Endothelial cell of umbilical vein (primary cell): ENCODE results near the gene HCN2. TPM values are rescaled to one million over a fixed set of nuclear protein-coding genes. Genes with fewer than 3 reads are reported as not detected.

Source experiments
- BruUV-seq: library from RNA; stranded (reverse); fragments of 400-500 nt; replicated peaks from 2 replicates; lab custom pipeline; 2021; lab: Mats Ljungman, UMichigan
- CTCF ChIA-PET: fragments of 300-600, 350-600 bp; sonication (Branson Sonifier 250); formaldehyde crosslinking; loops from one replicate; lab custom pipeline; 2021; ENCODE audit warnings: antibody characterized with exemption, inconsistent platforms; lab: Charles Lee
- POLR2A ChIA-PET: fragments of 300-600, 350-600 bp; sonication (Branson Sonifier 250); formaldehyde crosslinking; loops from one replicate; lab custom pipeline; 2021; ENCODE audit warnings: antibody characterized with exemption, inconsistent platforms; lab: Charles Lee
- DNase-seq: peaks from one replicate; pipeline ENCODE4 v3.0.0-alpha.2; 2011; ENCODE audit warnings: low read depth, low spot score
- FAIRE-seq: peaks from 2 replicates; lab custom pipeline; 2011; peaks lifted over from hg19 to GRCh38; lab: Jason Lieb, UNC
- H2AFZ ChIP-seq: 2 replicates; pipeline ENCODE4 v1.6.0; 2012; ENCODE audit warnings: low read depth, low read length, control low read depth, inconsistent platforms
- H3K27ac ChIP-seq: 2 replicates; pipeline ENCODE4 v1.5.1; 2011; ENCODE audit warnings: low read depth, mild to moderate bottlenecking, control low read depth, low read length, moderate library complexity; ENCODE audit not compliant: insufficient read depth
- H3K27me3 ChIP-seq, 2 experiments: 2 replicates each; pipeline versions ENCODE4 v1.6.0 to v1.6.1; 2011; ENCODE audit warnings: low read length in 2 of 2, mixed read lengths in 1 of 2; ENCODE audit not compliant: control insufficient read depth in 2 of 2, insufficient read depth in 2 of 2
- H3K36me3 ChIP-seq, 2 experiments: 2 replicates in 1 of 2; 3 replicates in 1 of 2; pipeline ENCODE4 v1.5.1; 2011; ENCODE audit warnings: low read length in 2 of 2, mild to moderate bottlenecking in 1 of 2, moderate library complexity in 1 of 2; ENCODE audit not compliant: control insufficient read depth in 2 of 2, insufficient read depth in 2 of 2; ENCODE audit errors: extremely low read depth in 1 of 2
- H3K4me1 ChIP-seq: 3 replicates; pipeline ENCODE4 v1.5.1; 2011; ENCODE audit warnings: mild to moderate bottlenecking, low read length; ENCODE audit not compliant: control insufficient read depth, insufficient read depth; ENCODE audit errors: extremely low read depth
- H3K4me2 ChIP-seq: 2 replicates; pipeline ENCODE4 v1.6.1; 2011; ENCODE audit warnings: low read length, control low read depth, mixed read lengths; ENCODE audit not compliant: insufficient read depth
- H3K4me3 ChIP-seq, 3 experiments: fragments of 200-600 bp in 1 of 3; sonication (generic), shearing (Covaris generic) in 1 of 3; replicated peaks in 1 of 3; 2 replicates each; pipeline ENCODE4 v1.5.1; 2011 to 2016; ENCODE audit warnings: control low read depth in 3 of 3, low read length in 3 of 3, mild to moderate bottlenecking in 2 of 3, inconsistent platforms in 1 of 3, low read depth in 1 of 3, moderate library complexity in 1 of 3; ENCODE audit not compliant: insufficient read depth in 1 of 3
- H3K79me2 ChIP-seq: 2 replicates; pipeline ENCODE4 v1.6.0; 2012; ENCODE audit warnings: low read length, inconsistent platforms; ENCODE audit not compliant: control insufficient read depth, insufficient read depth
- H3K9ac ChIP-seq: replicated peaks from 2 replicates; pipeline ENCODE3; 2011; ENCODE audit warnings: low read length, control low read depth; ENCODE audit not compliant: insufficient read depth; ENCODE audit errors: extremely low read depth
- H3K9me1 ChIP-seq: replicated peaks from 3 replicates; pipeline ENCODE4 v1.6.0; 2011; ENCODE audit warnings: mild to moderate bottlenecking, low read length; ENCODE audit not compliant: control insufficient read depth, insufficient read depth; ENCODE audit errors: extremely low read depth
- H3K9me3 ChIP-seq: replicated peaks from 2 replicates; pipeline ENCODE4 v1.5.1; 2012; ENCODE audit warnings: low read length, inconsistent platforms; ENCODE audit not compliant: control insufficient read depth, insufficient read depth
- H4K20me1 ChIP-seq: replicated peaks from 2 replicates; pipeline ENCODE3; 2011; ENCODE audit warnings: mild to moderate bottlenecking, low read length; ENCODE audit not compliant: control insufficient read depth, insufficient read depth; ENCODE audit errors: extremely low read depth
- EZH2 ChIP-seq: IDR thresholded peaks from 2 replicates; pipeline ENCODE4 v1.6.1; 2012; ENCODE audit warnings: borderline replicate concordance, low read depth, mild to moderate bottlenecking, moderate library complexity, low read length, inconsistent platforms; ENCODE audit not compliant: severe bottlenecking
- JUN ChIP-seq: IDR thresholded peaks from 2 replicates; pipeline ENCODE4 v1.6.1; 2011; ENCODE audit warnings: borderline replicate concordance, low read depth; ENCODE audit not compliant: insufficient read length, insufficient read depth
- MYC ChIP-seq: IDR thresholded peaks from one replicate; pipeline ENCODE4 v1.6.1; 2011; ENCODE audit warnings: mild to moderate bottlenecking, low read depth, low read length
- POLR2A ChIP-seq: IDR thresholded peaks from 2 replicates; pipeline ENCODE4 v1.6.1; 2012; ENCODE audit warnings: low read depth, mild to moderate bottlenecking, control low read depth, low read length
- dilution Hi-C: fragments of 300-500 bp; cut with MboI; formaldehyde crosslinking; loops from one replicate; pipeline ENCODE4 v1.15.0; 2019; ENCODE audit warnings: low sequenced_read_pairs; ENCODE audit not compliant: extremely low pct_ligation_motif_present
- intact Hi-C: fragments of 100-400 bp; cut with micrococcal nuclease; formaldehyde crosslinking; loops from one replicate; pipeline ENCODE4 v1.10.0; 2022
- polyA plus RNA-seq, 4 experiments: library from polyadenylated mRNA; depleted of rRNA in 3 of 4; stranded (reverse) in 3 of 4; unstranded in 1 of 4; fragments of >200 nt; gene quantifications; 2 replicates each; pipeline versions ENCODE4 v1.2.1 to v1.2.3, GENCODE V29; 2011 to 2012; ENCODE audit warnings: missing spikeins in 1 of 4
- total RNA-seq: library from RNA; stranded (reverse); gene quantifications from 2 replicates; pipeline ENCODE4 v1.2.3, GENCODE V29; 2021

The HCN2 gene
- total and polyA plus RNA-seq, 2 donors (not counting 3 experiments of a cell fraction or from before 2014, with no cell fraction given): 0.18 to 0.53 TPM

GRCh38 chr19:588741-589692 is 664 bp upstream of the HCN2 start:
- no peaks in the 10 kb centered on the region for H4K20me1 ChIP-seq
- H3K4me2 ChIP-seq: no peak overlapping the region
- H3K4me3 ChIP-seq: no peak overlapping the region
- no peak overlapping the region for H3K9ac ChIP-seq
- intact Hi-C loops: loop anchor here (2.0 kb wide), 2 partner anchors 16 to 44 kb away; partner anchors contain the start of genes BSG and POLRMT
- no peaks in the 10 kb centered on the region for H3K79me2 ChIP-seq
- no peak for FAIRE-seq
- no peaks in the 10 kb centered on the region for H3K36me3 ChIP-seq
- DNase-seq: no peak
- dilution Hi-C loops: no loop called here
- no peak overlapping the region for H3K27ac ChIP-seq
- TF ChIP-seq EZH2 (peak; percentile 45), POLR2A (no peak)
- no peaks in the 10 kb centered on the region for H3K9me1 ChIP-seq
- CTCF ChIA-PET: interaction anchor here (0.8 to 1.0 kb wide), 2 partner anchors 13 to 145 kb away, joined by 3 to 4 read pairs; no protein-coding TSS in a partner anchor
- no peaks in the 10 kb centered on the region for H3K4me1 ChIP-seq
- no peaks in the 10 kb centered on the region for H3K9me3 ChIP-seq
- BruUV-seq: no TSS peak
- POLR2A ChIA-PET: no interaction called here
- H3K27me3 ChIP-seq: peaks cover 10 to 13% of the 10 kb centered on the region in 2 experiments
- no peak overlapping the region for H2AFZ ChIP-seq

- Histone ChIP-seq H3K9ac (no peak overlapping the region), H3K27ac (no peak overlapping the region), H3K9me1 (no peaks in the 10 kb centered on the region), H2AFZ (no peak overlapping the region), H3K9me3 (no peaks in the 10 kb centered on the region), H3K79me2 (no peaks in the 10 kb centered on the region), H3K4me1 (no peaks in the 10 kb centered on the region), H4K20me1 (no peaks in the 10 kb centered on the region), H3K27me3 (peaks cover 10 to 13% of the 10 kb centered on the region in 2 experiments), H3K36me3 (no peaks in the 10 kb centered on the region), H3K4me2 (no peak overlapping the region), H3K4me3 (no peak overlapping the region)
- dilution Hi-C loops: no loop called here
- FAIRE-seq: no peak
- DNase-seq: no peak
- no TSS peak for BruUV-seq
- intact Hi-C loops: no loop called here
- ChIA-PET POLR2A (no interaction called here), CTCF (no interaction called here)
- no peak for TF ChIP-seq MYC
- TF ChIP-seq EZH2: no peak
- TF ChIP-seq JUN: no peak
Measured at GRCh38 chr19:590396-590745, 690 bp downstream of the HCN2 start.
